Psoas muscle (tissue), 8 donors: ENCODE measurements around the gene NDRG3. TPM values are rescaled to one million over a fixed set of nuclear protein-coding genes. Genes with fewer than 3 reads are reported as not detected.

Source experiments
- ATAC-seq, 4 donors: fragments of 200-7000 bp; cut with Tn5 transposase; one replicate each; pipeline ENCODE4 v1.9.1; 2020; ENCODE audit warnings: moderate library complexity in 3 of 4, mild to moderate bottlenecking in 2 of 4
- DNase-seq, 2 donors: peaks; one replicate each; pipeline ENCODE4 v3.0.0-alpha.2; 2020
- H3K27ac ChIP-seq: fragments of 200-600 bp; one replicate; pipeline ENCODE4 v1.8.0; 2022
- H3K27me3 ChIP-seq, 3 donors: fragments of 200-600 bp in 1 of 3; one replicate each; pipeline versions ENCODE4 v1.6.1 to v1.8.0; 2013 to 2022; ENCODE audit warnings: low read length in 2 of 3, mild to moderate bottlenecking in 2 of 3, moderate library complexity in 1 of 3; ENCODE audit not compliant: insufficient read depth in 3 of 3
- H3K36me3 ChIP-seq, 2 donors: fragments of 200-600 bp in 1 of 2; one replicate each; pipeline versions ENCODE4 v1.6.1 to v1.8.0; 2013 to 2022; ENCODE audit warnings: low read depth in 1 of 2, mild to moderate bottlenecking in 1 of 2, moderate library complexity in 1 of 2; ENCODE audit not compliant: insufficient read depth in 1 of 2
- H3K4me1 ChIP-seq: fragments of 200-600 bp; one replicate; pipeline ENCODE4 v1.8.0; 2022
- H3K4me3 ChIP-seq: fragments of 200-600 bp; one replicate; pipeline ENCODE4 v1.8.0; 2022; ENCODE audit warnings: mild to moderate bottlenecking
- H3K9me3 ChIP-seq: fragments of 200-600 bp; one replicate; pipeline ENCODE4 v1.8.0; 2022
- WGBS, 3 donors: extraction: QIAGEN DNeasy Blood & Tissue Kit; methylation state at CpG; one replicate each; pipeline versions ENCODE4 v1.1.6 to v1.1.7; 2013; 5-methylcytosine and 5-hydroxymethylcytosine counted together
- intact Hi-C, 2 donors: fragments of 100-400 bp; cut with DNase I; formaldehyde crosslinking; loops; one replicate each; pipeline versions ENCODE4 v1.11.0 to v1.14.2; 2022
- long read RNA-seq, 2 donors: library from polyadenylated mRNA; unstranded; transcript quantifications; one replicate each; pipeline ENCODE4 v2.0.0, GENCODE V29; 2021
- polyA plus RNA-seq, 3 donors: library from polyadenylated mRNA; stranded (reverse); fragments of 200-250 nt; gene quantifications; one replicate each; pipeline ENCODE4 v1.2.3, GENCODE V29; 2013
- total RNA-seq, 4 donors: library from RNA; stranded (reverse); fragmentation: NEBNext Ultra II Directional in 2 of 4; extraction: Animal tissue kit (Norgen Biotek cat#: 25700) in 2 of 4; gene quantifications; one replicate each; pipeline versions ENCODE4 v1.2.1 to v1.2.4, GENCODE V29; 2021 to 2023
- TF ChIP-seq, protein P1 (sequence below): fragments of 200-600 bp; IDR thresholded peaks from one replicate; pipeline ENCODE4 v1.8.0; 2022; ENCODE audit warnings: antibody characterized with exemption
- donor health status: healthy with polysubstance abuse.
- donor health status: DM: no; HTN: no; CAD: no; lungs with moderate emphysema.
- donor health status: Bipolar disorder and iron deficiency.
- donor health status: healthy.
- donor health status: DM: yes; HTN: yes; CAD: no.
- donor health status: DM: no; HTN: no; CAD: no.
- donor health status: DM: no; HTN: no; CAD: no.
- donor health status: DM: yes; HTN: yes; CAD: no.

NDRG3 gene
- total RNA-seq: 10 to 100 TPM in 2 of 4 donors, 1 to 10 TPM in 2; 4.3 to 17.5 (median 7.8) TPM
- 10 to 100 TPM in 2 of 3 donors, 1 to 10 TPM in 1; 7.8 to 25.1 (median 11.8) TPM for polyA plus RNA-seq
- long read RNA-seq, donor 1, partial matches to known transcripts: 0 of 4 reads
- long read RNA-seq, donor 1, other reads (novel, unspliced or antisense): 2 of 4 reads
- long read RNA-seq, donor 2, transcript NDRG3-201 (16 exons, 2,964 nt): major isoform, 5 of 8 reads
- long read RNA-seq, donor 2, partial matches to known transcripts: 3 of 8 reads
- long read RNA-seq, donor 2, other reads (novel, unspliced or antisense): 0 of 8 reads

DNA sequence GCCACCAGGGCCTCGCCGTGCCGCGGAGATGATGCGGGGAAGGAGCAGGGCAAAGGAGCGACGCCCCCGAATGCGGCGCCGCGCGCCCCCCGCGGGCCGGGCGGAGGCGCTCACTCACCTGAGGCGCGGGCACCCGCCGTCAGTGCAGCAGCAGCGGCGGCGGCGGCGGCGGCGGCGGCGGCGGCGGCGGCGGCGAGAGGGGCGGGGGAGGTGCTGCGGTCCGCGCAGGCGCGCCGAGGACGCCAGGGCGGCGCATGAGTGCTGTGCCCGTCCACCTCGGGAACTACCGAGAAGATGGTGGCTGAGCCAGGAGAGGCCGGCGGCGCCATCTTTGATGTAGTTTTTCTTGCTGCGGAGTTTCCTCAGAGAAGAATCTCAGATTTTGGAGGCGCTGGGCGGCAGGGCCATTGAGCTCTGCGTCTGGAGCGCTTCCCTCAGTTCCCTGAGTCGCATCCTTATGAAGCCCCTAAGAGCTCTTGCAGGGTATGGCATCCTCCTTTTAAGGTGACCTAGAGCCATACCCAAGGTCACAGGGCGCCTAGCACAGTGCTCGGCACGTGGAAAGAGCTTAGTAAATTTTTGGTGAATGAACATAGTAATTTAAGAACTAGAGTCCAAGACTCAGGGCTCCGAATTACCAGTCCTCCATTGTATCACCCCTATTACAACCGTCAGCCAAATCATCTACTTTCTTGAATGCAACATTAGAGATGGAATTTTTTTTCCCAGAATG, at the start of gene NDRG3:
TSS of gene NDRG3 (minus strand) at position 164 of the 733 bp plus-strand sequence. CDS start 24,355 bp downstream, outside the sequence.
- peak; percentile 91 to 94 (median 92) for ATAC-seq
- Histone ChIP-seq H3K27me3 (no peaks in the 10 kb centered on the region), H3K4me1 (peaks cover 32% of the 10 kb centered on the region), H3K9me3 (no peaks in the 10 kb centered on the region), H3K4me3 (peak within 1 kb of the TSS; percentile 94), H3K27ac (peak within 1 kb of the TSS; percentile 84), H3K36me3 (no peaks in the 10 kb centered on the region)
- WGBS, 3 donors: 2 to 5% (median 2%) methylated on average over 27 to 63 of the region's 63 CpGs
- intact Hi-C loops: no loop called here
- TF ChIP-seq, protein P1, sequence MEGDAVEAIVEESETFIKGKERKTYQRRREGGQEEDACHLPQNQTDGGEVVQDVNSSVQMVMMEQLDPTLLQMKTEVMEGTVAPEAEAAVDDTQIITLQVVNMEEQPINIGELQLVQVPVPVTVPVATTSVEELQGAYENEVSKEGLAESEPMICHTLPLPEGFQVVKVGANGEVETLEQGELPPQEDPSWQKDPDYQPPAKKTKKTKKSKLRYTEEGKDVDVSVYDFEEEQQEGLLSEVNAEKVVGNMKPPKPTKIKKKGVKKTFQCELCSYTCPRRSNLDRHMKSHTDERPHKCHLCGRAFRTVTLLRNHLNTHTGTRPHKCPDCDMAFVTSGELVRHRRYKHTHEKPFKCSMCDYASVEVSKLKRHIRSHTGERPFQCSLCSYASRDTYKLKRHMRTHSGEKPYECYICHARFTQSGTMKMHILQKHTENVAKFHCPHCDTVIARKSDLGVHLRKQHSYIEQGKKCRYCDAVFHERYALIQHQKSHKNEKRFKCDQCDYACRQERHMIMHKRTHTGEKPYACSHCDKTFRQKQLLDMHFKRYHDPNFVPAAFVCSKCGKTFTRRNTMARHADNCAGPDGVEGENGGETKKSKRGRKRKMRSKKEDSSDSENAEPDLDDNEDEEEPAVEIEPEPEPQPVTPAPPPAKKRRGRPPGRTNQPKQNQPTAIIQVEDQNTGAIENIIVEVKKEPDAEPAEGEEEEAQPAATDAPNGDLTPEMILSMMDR: peak; percentile 12
- DNase-seq: peak; percentile 95 to 97

DNA sequence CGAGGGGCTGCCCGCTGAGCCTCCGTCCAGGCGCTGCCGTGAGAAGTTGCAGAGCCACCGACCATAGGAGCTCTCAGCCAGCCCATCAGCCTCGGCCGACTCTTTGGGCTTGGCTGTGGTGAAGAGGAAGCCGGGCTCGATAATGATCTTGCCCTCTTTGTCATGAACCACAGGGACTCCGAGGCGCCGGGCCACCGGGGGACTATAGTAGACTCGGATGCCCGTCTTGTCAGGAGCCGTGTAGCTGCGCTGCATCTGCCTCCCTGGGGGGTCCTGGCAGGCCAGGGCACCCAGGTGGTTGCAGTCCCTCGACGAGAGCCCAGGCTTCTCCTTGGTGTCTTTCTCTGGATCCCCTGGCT, 48.2 kb upstream of the NDRG3 start:
- Histone ChIP-seq H3K4me3 (no peak overlapping the region), H3K27ac (no peak overlapping the region), H3K36me3 (peaks cover 0 to 53% of the 10 kb centered on the region in 2 donors), H3K9me3 (no peaks in the 10 kb centered on the region), H3K4me1 (no peaks in the 10 kb centered on the region), H3K27me3 (no peaks in the 10 kb centered on the region)
- 89 to 93% (median 92%) methylated on average over 18 to 20 of the region's 20 CpGs for WGBS, 3 donors
- DNase-seq (no peak), ATAC-seq (no peak)
- TF ChIP-seq, protein P1: no peak
- intact Hi-C loops: no loop called here

DNA sequence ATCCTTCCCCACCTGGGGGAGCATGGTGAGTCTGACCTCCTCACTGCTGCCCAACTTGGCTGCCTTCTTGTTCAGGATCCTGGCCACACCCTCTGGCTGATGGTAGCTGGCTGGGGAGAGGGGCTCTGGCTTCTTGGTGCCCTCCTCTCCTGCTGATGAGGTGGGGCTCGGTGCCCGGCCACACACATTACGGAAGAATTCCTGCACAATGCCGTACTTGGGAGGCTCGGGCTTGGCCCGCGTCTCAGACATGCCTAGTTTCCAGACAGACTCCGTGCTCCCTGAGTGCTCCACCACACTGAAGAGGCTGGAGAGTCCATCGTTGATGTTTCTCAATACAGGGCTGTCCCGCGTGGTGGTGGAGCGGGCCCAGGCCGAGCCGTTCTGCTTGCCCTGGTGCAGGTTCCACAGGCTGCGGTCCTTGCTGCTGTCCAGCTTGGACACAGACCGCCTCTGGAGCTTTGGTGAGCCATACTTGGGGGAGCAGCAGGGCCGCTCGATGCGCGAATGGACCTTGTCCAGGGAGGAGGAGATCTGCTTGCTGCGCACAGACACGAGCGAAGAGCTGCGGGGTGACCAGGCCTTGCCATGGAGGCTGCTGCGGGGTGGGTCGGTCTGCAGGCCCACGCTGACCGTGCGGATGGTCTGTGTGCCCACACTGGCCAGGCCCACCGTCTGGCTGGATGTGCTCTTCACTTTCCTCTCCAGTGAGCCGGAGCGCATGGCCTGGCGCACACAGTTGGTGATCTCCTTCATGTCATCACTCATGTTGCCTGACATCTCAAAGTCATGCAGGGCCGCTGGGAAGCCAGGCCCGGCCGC, 47.6 kb upstream of the NDRG3 start:
- no peak overlapping the region for H3K4me3 ChIP-seq
- DNase-seq (no peak), ATAC-seq (peak in 1 of 4 donors; percentile 15)
- H3K27ac ChIP-seq: no peak overlapping the region
- H3K27me3 ChIP-seq: no peaks in the 10 kb centered on the region
- intact Hi-C loops: no loop called here
- H3K9me3 ChIP-seq: no peaks in the 10 kb centered on the region
- no peaks in the 10 kb centered on the region for H3K4me1 ChIP-seq
- H3K36me3 ChIP-seq: peaks cover 0 to 47% of the 10 kb centered on the region in 2 donors
- WGBS, 3 donors: 94 to 95% (median 95%) methylated on average over 36 of the region's 36 CpGs
- TF ChIP-seq, protein P1: no peak

DNA sequence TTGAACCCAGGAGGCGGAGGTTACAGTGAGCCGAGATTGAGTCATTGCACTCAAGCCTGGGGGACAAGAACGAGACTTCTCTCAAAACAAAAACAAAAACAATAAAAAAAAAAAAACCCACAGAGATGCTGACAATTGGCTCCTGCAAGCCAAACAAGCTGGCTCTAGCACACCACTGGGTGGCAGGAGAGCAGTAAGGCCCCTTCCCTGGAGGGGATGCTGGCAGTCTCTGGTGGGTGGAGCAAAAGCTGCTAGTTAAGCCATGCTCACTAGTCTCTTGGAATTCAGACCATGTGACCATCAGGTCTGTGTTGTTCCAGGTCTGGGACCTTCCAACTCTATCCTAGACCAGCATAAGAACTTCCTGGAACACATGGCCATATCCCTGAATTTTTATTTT, 46.5 kb upstream of the NDRG3 start:
- intact Hi-C loops: no loop called here
- 57 to 83% (median 59%) methylated on average over 3 of the region's 3 CpGs for WGBS, 3 donors
- DNase-seq (no peak), ATAC-seq (peak in 2 of 4 donors; percentile 53 to 65)
- H3K9me3 ChIP-seq: no peaks in the 10 kb centered on the region
- peaks cover 0 to 37% of the 10 kb centered on the region in 2 donors for H3K36me3 ChIP-seq
- no peak overlapping the region for H3K4me3 ChIP-seq
- TF ChIP-seq, protein P1: peak; percentile 21
- H3K27me3 ChIP-seq: no peaks in the 10 kb centered on the region
- no peaks in the 10 kb centered on the region for H3K4me1 ChIP-seq
- H3K27ac ChIP-seq: no peak overlapping the region
